ENCODE data around the gene DENND4B.

DENND4B gene

GRCh38 chr1:153956997-153957715 is 10.6 kb upstream of the DENND4B start:
- DNase-seq (ENCODE audit: low spot score): no peak
- no peak for TF ChIP-seq CTCF (IDR thresholded peaks at IDR 0.05)
- peak overlapping the region; percentile 79 to 96 for H3K27ac ChIP-seq

DNA sequence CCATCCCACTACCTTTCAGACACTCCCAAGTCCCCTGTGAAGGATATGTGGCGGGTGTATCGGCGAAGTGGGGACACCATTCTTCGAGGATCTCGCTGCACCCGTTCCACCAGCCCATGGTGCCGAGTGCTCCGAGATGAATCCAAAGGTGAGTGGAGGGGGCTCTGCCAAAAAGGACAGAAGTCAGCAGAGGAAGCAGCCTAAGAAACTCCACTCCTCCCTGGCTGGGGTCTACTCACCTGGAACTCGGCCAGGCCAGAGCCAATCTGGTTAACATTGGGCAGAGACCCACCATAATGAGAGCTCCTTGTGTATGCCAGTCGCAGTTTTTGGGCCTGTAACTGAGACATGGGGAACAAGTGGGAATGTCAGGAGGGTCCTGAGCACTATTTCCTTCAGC is 8.3 kb upstream of the DENND4B start:
- DNase-seq (ENCODE audit: low spot score): no peak
- no peak for TF ChIP-seq CTCF (IDR thresholded peaks at IDR 0.05)
- Histone ChIP-seq H3K4me3 (no peak overlapping the region), H3K27ac (no peak overlapping the region)

More at GRCh38 chr1:153956997-153957715, 10.6 kb upstream of the DENND4B start:
- H3K4me3 ChIP-seq: peak overlapping the region; percentile 91

GRCh38 chr1:153953859-153954365 is 7.4 kb upstream of the DENND4B start:
- TF ChIP-seq CTCF (IDR thresholded peaks at IDR 0.05): no peak
- no peak overlapping the region for H3K4me3 ChIP-seq
- H3K27ac ChIP-seq: no peak overlapping the region
- no peak for DNase-seq (ENCODE audit: low spot score)

- DNase-seq (ENCODE audit: low spot score): no peak
- TF ChIP-seq CTCF (IDR thresholded peaks at IDR 0.05): no peak
Measured at GRCh38 chr1:153951801-153952200, 5.3 kb upstream of the DENND4B start.

GRCh38 chr1:153951183-153951582 is 4.7 kb upstream of the DENND4B start:
- no peak for DNase-seq (ENCODE audit: low spot score)
- no peak overlapping the region for H3K27ac ChIP-seq
- no peak overlapping the region for H3K4me3 ChIP-seq
- TF ChIP-seq CTCF (IDR thresholded peaks at IDR 0.05): no peak

More at GRCh38 chr1:153951801-153952200, 5.3 kb upstream of the DENND4B start:
- H3K4me3 ChIP-seq: no peak overlapping the region
- no peak overlapping the region for H3K27ac ChIP-seq

DNA sequence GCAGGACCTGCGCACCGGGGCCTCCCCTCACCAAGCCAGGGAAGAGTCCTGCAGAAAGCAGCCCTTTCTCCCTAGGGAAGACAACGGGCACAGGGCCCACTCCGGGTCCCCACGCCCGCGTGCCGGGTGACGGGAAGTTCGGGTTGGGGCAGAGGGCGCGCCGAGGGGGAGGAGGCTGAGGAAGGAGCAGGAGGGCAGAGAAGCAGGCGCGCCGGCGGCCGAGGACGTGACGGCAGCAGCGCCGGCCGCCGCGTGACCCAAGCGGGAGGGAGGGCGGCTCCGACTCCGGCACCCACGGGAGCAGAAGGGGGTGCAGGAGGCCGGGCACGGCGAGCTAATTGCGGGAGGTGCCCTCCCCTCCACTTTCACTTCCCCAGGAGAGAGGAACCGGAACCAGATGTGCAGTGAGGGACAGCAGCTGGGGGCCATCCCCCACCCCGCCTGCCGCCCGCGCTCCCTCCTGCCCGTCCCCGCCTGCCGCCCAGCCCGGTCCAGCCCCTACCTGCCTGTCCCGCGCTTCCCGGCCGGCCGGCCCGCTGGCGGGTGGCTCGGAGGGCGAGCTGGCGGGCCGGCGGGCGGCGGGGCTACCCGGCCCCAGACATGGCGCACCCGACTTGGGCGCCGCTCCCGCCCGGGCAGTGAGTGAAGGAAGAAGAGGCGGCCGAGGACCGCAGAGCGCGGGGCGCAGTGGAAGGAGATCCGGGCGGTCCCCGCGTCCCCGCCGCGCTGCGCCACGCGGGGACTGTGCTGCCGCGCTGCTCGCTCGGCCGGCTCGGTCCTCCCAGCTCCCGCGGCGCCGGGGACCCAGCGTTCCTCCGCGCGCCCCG is 510 bp downstream of the DENND4B start:
- TF ChIP-seq CTCF (IDR thresholded peaks at IDR 0.05): no peak
- Histone ChIP-seq H3K27ac (peak overlapping the region; percentile 97 to 98), H3K4me3 (peak overlapping the region; percentile 89)
- peak; percentile 91 for DNase-seq (ENCODE audit: low spot score)
